ENCODE measurements around the gene PCDHA4.
"Not testable (repeated sequence)": the region's sequence is repeated elsewhere in the genome, so short reads cannot be mapped to it uniquely, and the experiment has no call there.

The PCDHA4 gene

GRCh38 chr5:140806834-140807775 lies at the start of gene PCDHA4:
PCDHA4 (plus strand) TSS chr5:140807068.
- DNase-seq (ENCODE audit: low read depth in 2 of 2) = no peak

DNA sequence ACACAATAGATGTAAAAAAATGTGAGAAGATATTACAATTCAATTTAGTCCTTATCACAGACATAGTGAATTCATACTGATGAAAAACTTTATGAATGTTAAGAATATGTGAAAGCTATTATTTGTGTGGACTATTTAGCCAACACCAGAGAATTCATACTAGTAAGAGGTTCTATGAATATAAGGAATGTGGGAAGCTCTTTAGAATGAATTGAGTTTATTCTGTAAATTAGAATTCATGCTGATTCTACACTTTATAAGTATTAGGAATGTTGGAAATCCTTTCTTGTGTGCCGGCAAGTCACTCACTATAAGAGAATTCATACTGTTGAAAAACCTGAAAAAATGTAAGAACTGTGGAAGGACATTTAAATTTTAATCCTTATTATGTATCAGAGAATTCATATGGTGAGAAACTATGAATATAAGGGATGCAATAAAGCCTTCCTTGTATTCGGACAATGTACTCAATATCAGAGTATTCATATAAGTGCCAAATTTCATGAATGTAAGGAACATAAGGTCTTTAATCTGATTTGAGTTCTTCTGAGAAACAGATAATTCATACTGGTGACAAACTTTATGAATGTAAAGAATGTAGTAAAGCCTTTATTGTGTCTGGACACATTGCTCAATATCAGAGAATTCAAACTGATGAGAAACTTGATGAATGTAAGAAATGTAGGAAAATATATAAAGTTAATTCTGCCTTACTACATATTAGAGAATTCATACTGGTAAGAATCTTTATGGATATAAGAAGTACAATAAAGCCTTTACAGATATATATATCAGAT lies 42.5 kb upstream of the PCDHA4 start:
- no peak for DNase-seq (ENCODE audit: low read depth in 2 of 2)

- DNase-seq (ENCODE audit: low read depth in 2 of 2) = no peak
These were observed 39.4 kb upstream of the PCDHA4 start for GRCh38 chr5:140767444-140767843.

GRCh38 chr5:140780512-140780911 lies 26.4 kb upstream of the PCDHA4 start:
- DNase-seq (ENCODE audit: low read depth in 2 of 2) = no peak

- DNase-seq (ENCODE audit: low read depth in 2 of 2) = no peak
These were observed 20.8 kb upstream of the PCDHA4 start, which contains the start of gene PCDHA1 for GRCh38 chr5:140785905-140786686. PCDHA1 (plus strand) TSS chr5:140786140.

- DNase-seq (ENCODE audit: low read depth in 2 of 2) = not testable (repeated sequence)
These were observed 19.4 kb upstream of the PCDHA4 start for GRCh38 chr5:140787422-140787821.

- DNase-seq (ENCODE audit: low read depth in 2 of 2) = not testable (repeated sequence)
These were observed 18.9 kb upstream of the PCDHA4 start for GRCh38 chr5:140787849-140788504.

DNA sequence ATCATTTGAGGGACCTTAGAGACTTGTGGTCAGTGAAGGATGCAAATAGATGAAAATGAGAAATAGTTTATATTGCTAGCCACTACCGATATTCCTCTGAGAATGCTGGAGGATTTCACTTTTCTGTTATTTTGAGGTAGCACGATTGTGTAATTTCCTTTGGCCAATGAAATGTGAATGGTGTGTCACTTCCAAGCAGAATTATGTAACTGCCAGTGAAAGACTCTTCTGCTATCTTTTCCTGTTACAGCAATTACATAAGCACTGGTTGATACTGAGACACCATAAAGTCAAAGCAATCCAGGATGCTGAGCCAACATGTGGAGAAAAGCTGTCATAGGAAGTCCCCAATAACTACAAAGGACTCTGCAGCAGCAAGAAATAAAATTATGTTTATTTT lies 15.8 kb upstream of the PCDHA4 start:
- no peak for DNase-seq (ENCODE audit: low read depth in 2 of 2)

DNA sequence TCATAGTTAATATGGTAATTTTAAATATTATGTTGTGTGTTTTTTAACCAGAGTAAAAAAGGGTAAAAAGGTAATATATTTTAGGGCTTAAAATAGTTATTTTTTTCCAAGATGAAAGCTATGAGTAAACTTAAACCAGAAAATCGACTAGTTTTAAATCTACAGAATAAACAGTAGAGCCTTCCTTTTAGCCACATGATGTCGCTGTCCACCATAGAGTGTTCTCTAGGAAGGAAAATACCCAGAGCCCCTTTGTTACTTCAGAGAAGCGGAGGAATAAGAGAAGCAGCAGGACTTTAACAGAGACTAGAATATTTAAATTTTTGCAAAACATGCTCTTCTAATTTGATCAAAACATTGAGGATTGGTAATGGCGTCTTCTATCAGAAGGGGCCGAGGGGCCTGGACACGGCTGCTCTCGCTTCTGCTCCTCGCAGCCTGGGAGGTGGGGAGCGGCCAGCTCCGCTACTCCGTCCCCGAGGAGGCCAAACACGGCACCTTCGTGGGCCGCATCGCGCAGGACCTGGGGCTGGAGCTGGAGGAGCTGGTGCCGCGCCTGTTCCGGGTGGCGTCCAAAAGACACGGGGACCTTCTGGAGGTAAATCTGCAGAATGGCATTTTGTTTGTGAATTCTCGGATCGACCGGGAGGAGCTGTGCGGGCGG lies 12.1 kb upstream of the PCDHA4 start, which contains the start of gene PCDHA2:
TSS of gene PCDHA2 (plus strand) at position 258 of the 664 bp plus-strand sequence.
- DNase-seq (ENCODE audit: low read depth in 2 of 2) = no peak

DNA sequence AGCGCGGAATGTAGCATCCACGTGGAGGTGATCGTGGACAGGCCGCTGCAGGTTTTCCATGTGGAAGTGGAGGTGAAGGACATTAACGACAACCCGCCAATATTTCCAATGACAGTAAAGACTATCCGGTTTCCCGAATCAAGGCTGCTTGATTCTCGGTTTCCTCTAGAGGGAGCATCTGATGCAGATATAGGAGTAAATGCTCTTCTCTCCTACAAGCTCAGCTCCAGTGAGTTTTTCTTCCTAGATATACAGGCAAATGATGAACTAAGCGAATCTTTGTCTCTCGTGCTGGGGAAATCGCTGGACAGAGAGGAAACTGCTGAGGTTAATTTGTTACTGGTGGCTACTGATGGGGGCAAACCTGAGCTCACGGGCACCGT lies 11.6 kb upstream of the PCDHA4 start:
- DNase-seq (ENCODE audit: low read depth in 2 of 2) = no peak

GRCh38 chr5:140796072-140796717 lies 10.7 kb upstream of the PCDHA4 start:
- not testable (repeated sequence) for DNase-seq (ENCODE audit: low read depth in 2 of 2)

DNA sequence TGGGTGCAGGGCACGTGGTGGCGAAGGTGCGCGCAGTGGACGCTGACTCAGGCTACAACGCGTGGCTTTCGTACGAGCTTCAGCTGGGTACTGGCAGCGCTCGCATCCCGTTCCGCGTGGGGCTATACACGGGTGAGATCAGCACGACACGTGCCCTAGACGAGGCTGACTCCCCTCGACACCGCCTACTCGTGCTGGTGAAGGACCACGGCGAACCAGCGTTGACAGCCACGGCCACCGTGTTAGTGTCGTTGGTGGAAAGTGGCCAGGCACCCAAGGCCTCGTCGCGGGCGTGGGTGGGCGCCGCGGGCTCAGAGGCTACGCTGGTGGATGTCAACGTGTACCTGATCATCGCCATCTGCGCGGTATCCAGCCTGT lies 10.2 kb upstream of the PCDHA4 start:
- DNase-seq (ENCODE audit: low read depth in 2 of 2) = no peak

DNA sequence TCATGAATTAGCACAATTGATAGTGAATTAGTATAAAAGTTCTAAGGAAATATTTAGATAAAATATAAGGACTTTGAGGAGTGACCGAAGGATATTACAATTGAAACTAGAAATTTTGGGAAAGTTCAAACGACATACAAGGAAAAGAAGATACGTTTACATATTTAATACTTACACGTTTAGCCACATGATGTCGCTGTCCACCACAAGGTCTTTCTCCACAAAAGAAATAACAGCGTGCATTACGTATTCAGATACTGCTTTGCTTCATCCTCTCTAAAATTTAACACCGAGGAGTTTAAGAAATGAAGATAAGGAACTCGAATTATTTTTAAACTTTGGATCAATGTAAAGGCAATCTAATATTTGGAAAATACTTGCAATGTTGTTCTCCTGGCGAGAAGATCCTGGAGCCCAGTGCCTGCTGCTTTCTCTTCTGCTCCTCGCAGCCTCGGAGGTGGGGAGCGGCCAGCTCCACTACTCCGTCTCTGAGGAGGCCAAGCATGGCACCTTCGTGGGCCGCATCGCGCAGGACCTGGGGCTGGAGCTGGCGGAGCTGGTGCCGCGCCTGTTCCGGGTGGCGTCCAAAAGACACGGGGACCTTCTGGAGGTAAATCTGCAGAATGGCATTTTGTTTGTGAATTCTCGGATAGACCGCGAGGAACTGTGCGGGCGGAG lies 5.9 kb upstream of the PCDHA4 start, which contains the start of gene PCDHA3:
TSS of gene PCDHA3 (plus strand) at position 242 of the 678 bp plus-strand sequence.
- DNase-seq (ENCODE audit: low read depth in 2 of 2) = no peak

GRCh38 chr5:140801494-140801841 lies 5.4 kb upstream of the PCDHA4 start:
- no peak for DNase-seq (ENCODE audit: low read depth in 2 of 2)

- DNase-seq (ENCODE audit: low read depth in 2 of 2) = not testable (repeated sequence)
These were observed 4.5 kb upstream of the PCDHA4 start for GRCh38 chr5:140802381-140802780.

- DNase-seq (ENCODE audit: low read depth in 2 of 2) = no peak
These were observed 4.0 kb upstream of the PCDHA4 start for GRCh38 chr5:140802781-140803271.

DNA sequence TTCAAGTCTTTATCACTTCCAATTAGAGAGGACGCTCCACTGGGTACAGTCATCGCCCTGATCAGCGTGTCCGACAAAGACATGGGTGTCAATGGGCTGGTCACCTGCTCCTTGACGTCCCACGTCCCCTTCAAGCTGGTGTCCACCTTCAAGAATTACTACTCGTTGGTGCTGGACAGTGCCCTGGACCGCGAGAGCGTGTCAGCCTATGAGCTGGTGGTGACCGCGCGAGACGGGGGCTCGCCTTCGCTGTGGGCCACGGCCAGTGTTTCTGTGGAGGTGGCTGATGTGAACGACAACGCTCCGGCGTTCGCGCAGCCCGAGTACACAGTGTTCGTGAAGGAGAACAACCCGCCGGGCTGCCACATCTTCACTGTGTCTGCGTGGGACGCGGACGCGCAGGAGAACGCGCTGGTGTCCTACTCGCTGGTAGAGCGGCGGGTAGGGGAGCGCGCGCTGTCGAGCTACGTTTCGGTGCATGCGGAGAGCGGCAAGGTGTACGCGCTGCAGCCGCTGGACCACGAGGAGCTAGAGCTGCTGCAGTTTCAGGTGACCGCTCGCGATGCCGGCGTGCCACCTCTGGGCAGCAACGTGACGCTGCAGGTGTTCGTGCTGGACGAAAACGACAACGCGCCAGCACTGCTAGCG lies 1.5 kb downstream of the PCDHA4 start:
- not testable (repeated sequence) for DNase-seq (ENCODE audit: low read depth in 2 of 2)

DNA sequence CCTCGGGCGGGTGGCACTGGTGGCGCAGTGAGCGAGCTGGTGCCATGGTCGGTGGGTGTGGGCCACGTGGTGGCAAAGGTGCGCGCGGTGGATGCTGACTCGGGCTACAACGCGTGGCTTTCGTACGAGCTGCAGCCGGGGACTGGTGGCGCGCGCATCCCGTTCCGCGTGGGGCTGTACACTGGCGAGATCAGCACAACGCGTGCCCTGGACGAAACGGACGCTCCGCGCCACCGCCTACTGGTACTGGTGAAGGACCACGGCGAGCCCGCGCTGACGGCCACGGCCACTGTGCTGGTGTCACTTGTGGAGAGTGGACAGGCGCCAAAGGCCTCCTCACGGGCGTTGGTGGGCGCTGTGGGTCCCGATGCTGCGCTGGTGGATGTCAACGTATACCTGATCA lies 2.0 kb downstream of the PCDHA4 start:
- no peak for DNase-seq (ENCODE audit: low read depth in 2 of 2)

Measured in stimulated activated CD8-positive, alpha-beta memory T cell treated with anti-CD3 and anti-CD28 coated beads, Interleukin-2, amount 100 ng/mL, for 1 hour (primary cell).